Mucosa of descending colon (tissue), 3 donors: ENCODE results near the gene ENOX2. TPM values are rescaled to one million over a fixed set of nuclear protein-coding genes. Genes with fewer than 3 reads are reported as not detected.

Experiments
- ATAC-seq: fragments of 200-7000 bp; cut with Tn5 transposase; one replicate; pipeline ENCODE4 v1.9.1; 2020; ENCODE audit warnings: mild to moderate bottlenecking, moderate library complexity
- DNase-seq, 3 donors: peaks; one replicate each; pipeline ENCODE4 v3.0.0-alpha.2; 2020
- H3K36me3 ChIP-seq: fragments of 200-600 bp; one replicate; pipeline ENCODE4 v1.8.0; 2021; ENCODE audit warnings: low read depth, mild to moderate bottlenecking
- H3K4me1 ChIP-seq: fragments of 200-600 bp; one replicate; pipeline ENCODE4 v1.8.0; 2021; ENCODE audit warnings: low read depth, mild to moderate bottlenecking
- H3K4me3 ChIP-seq: fragments of 200-600 bp; one replicate; pipeline ENCODE4 v1.8.0; 2021; ENCODE audit warnings: mild to moderate bottlenecking
- H3K9me3 ChIP-seq: fragments of 200-600 bp; one replicate; pipeline ENCODE4 v1.8.0; 2021; ENCODE audit warnings: mild to moderate bottlenecking
- CTCF ChIP-seq: fragments of 200-600 bp; IDR thresholded peaks from one replicate; pipeline ENCODE4 v1.8.0; 2022; ENCODE audit warnings: antibody characterized with exemption, mild to moderate bottlenecking
- intact Hi-C, 2 donors: fragments of 100-400 bp; cut with DNase I in 1 of 2; cut with micrococcal nuclease in 1 of 2; formaldehyde crosslinking; loops; one replicate each; pipeline versions ENCODE4 v1.11.0 to v1.11.1; 2022; cut with DNase I, micrococcal nuclease
- total RNA-seq, 3 donors: library from RNA; stranded (reverse); fragmentation: NEBNext Ultra II Directional in 2 of 3; extraction: Animal tissue kit (Norgen Biotek cat#: 25700) in 2 of 3; gene quantifications; one replicate each; pipeline versions ENCODE4 v1.2.1 to v1.2.4, GENCODE V29; 2021 to 2023
- donor health status: DM: no; HTN: no; CAD: no; lungs with moderate emphysema.
- donor health status: DM: no; HTN: no; CAD: no.
- donor health status: DM: no; HTN: yes; CAD: no.

Gene ENOX2
- total RNA-seq, 3 donors from 2014 or later, result 8.2 to 19.9 (median 11.5) TPM

DNA sequence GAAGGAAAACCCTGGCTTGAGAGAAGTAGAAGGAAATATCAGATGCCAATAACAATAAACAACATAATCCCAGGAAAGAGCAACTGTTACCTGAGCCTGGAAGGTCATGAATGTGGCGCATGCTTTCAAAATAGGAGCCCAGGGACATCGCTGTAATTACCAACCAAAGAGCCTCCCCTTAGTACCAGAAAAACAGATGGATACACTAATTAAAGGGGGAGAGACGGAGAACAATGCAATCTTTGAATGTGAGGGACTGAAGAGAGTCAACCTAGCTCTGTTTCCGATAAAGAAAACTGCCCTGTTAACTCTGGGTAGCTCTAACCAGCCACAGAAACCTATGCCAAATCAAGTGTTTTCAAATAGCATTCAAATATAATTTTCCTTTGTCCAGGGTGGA is 161.4 kb downstream of the ENOX2 start:
- no peak for ATAC-seq
- intact Hi-C loops, result no loop called here
- no peaks in the 10 kb centered on the region for H3K36me3 ChIP-seq
- no peak overlapping the region for H3K4me3 ChIP-seq
- DNase-seq, result no peak
- no peaks in the 10 kb centered on the region for H3K4me1 ChIP-seq
- H3K9me3 ChIP-seq, result no peaks in the 10 kb centered on the region
- no peak for TF ChIP-seq CTCF

DNA sequence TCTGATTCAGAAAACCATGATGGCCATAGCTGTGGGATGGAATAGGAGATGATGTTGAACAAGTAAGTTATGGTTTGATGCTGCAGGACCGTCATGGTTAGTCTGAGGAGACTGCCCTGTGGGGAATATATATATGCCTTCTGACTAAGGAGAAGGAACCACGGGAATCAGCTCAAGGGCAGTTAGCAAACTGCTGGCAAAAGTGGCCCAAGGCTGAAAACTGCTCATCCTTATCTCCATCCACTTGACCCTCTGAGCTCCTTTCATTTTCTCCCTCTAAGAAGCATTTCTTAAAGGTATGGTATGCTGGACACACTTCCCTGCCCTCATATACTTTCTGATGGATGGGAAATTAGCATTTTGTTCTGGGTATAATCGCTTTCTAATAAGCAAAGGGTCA is 161.9 kb downstream of the ENOX2 start:
- DNase-seq (no peak), ATAC-seq (no peak)
- intact Hi-C loops, result no loop called here
- Histone ChIP-seq H3K4me3 (no peak overlapping the region), H3K9me3 (no peaks in the 10 kb centered on the region), H3K4me1 (no peaks in the 10 kb centered on the region), H3K36me3 (no peaks in the 10 kb centered on the region)
- no peak for TF ChIP-seq CTCF

DNA sequence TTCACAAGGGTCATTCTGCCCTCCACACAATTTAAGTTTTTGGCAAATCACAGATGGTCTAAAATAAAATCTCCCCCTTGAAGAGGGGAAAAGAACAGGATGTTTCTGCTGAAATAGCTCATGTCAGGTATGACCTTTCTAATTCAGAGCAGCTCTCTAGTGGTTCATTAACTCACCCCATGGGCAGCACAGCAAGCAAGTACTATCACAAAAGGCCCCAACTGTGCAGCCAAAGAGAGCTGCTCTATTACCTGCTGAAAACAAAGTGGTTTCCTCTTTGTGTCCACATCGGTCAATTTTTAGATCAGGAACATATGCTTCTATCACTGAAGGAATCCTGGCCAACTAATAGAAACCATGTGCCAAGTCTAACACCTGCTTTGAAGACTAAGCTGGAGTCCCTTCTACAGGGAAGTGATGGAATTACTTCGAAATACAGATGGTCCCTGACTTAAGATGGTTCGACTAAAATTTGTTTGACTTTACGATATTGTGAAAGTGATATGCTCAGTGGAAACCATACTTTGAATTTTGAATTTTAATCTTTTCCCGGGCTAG is 164.3 kb downstream of the ENOX2 start:
- Histone ChIP-seq H3K4me1 (no peaks in the 10 kb centered on the region), H3K36me3 (no peaks in the 10 kb centered on the region), H3K4me3 (no peak overlapping the region), H3K9me3 (no peaks in the 10 kb centered on the region)
- ATAC-seq, result no peak
- intact Hi-C loops, result no loop called here
- no peak for TF ChIP-seq CTCF
- DNase-seq, result no peak

- no peaks in the 10 kb centered on the region for H3K36me3 ChIP-seq
- intact Hi-C loops, result no loop called here
- DNase-seq (no peak), ATAC-seq (no peak)
- TF ChIP-seq CTCF, result no peak
- no peaks in the 10 kb centered on the region for H3K4me1 ChIP-seq
- H3K9me3 ChIP-seq, result no peaks in the 10 kb centered on the region
- no peak overlapping the region for H3K4me3 ChIP-seq
Observed at GRCh38 chrX:130734713-130735112, 168.3 kb downstream of the ENOX2 start.

DNA sequence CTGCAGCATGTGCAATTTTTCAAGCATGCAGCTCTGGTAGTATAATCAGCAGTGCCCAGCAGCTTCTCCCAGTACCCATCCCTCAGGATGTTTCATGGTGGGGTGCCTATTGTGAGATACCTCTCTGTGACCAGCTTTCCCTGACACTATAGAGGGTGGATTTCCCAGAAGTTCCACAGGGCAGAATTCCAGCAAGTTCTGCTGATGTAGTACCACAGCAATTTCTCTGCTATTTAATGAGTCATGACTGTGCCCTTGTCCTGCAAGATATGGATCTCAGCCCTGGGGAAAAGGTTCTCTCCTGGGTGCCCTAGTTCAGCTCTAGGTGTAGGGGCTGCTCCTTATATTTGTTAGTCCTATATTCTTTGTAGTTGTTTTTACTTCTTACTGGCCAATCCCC is 174.8 kb downstream of the ENOX2 start:
- intact Hi-C loops, result no loop called here
- no peak for DNase-seq
- Histone ChIP-seq H3K36me3 (no peaks in the 10 kb centered on the region), H3K4me3 (no peak overlapping the region), H3K9me3 (no peaks in the 10 kb centered on the region), H3K4me1 (no peaks in the 10 kb centered on the region)
- no peak for TF ChIP-seq CTCF
- no peak for ATAC-seq

- Histone ChIP-seq H3K36me3 (no peaks in the 10 kb centered on the region), H3K4me3 (no peak overlapping the region), H3K4me1 (no peaks in the 10 kb centered on the region), H3K9me3 (no peaks in the 10 kb centered on the region)
- intact Hi-C loops, result no loop called here
- no peak for ATAC-seq
- no peak for DNase-seq
- no peak for TF ChIP-seq CTCF
Observed at GRCh38 chrX:130726661-130727060, 176.3 kb downstream of the ENOX2 start.
